HEK293 (cell line): ENCODE measurements around the gene SLMAP.

Source experiments
- CTCF ChIA-PET: fragments of 350-600 bp; formaldehyde crosslinking; extraction: SDS; loops from one replicate; lab custom pipeline; 2021; ENCODE audit warnings: antibody characterized with exemption; lab: Yijun Ruan, JAX
- POLR2A ChIA-PET: fragments of 300-600 bp; formaldehyde crosslinking; extraction: SDS; loops from one replicate; lab custom pipeline; 2020; ENCODE audit warnings: antibody characterized with exemption, inconsistent platforms; lab: Yijun Ruan, JAX
- H3K27ac ChIP-seq: fragments of 200-500 bp; sonication (Bioruptor generic); 2 replicates; pipeline ENCODE4 v1.5.1; 2014; ENCODE audit warnings: low read depth, low read length, control low read depth, inconsistent platforms; ENCODE audit errors: extremely low read depth
- H3K36me3 ChIP-seq, 2 experiments: fragments of 200-500 bp in 1 of 2; sonication (Bioruptor generic) in 1 of 2; 1 replicate in 1 of 2; 2 replicates in 1 of 2; pipeline ENCODE4 v1.5.1; 2014 to 2017; ENCODE audit warnings: inconsistent platforms in 2 of 2, low read length in 2 of 2; ENCODE audit not compliant: control insufficient read depth in 2 of 2, insufficient read depth in 1 of 2
- H3K4me1 ChIP-seq: fragments of 200-500 bp; sonication (Bioruptor generic); 2 replicates; pipeline ENCODE4 v1.5.1; 2014; ENCODE audit warnings: mild to moderate bottlenecking, low read length, inconsistent platforms; ENCODE audit not compliant: control insufficient read depth, insufficient read depth
- H3K4me3 ChIP-seq: 2 replicates; pipeline ENCODE4 v1.5.1; 2011; ENCODE audit warnings: low read depth, mild to moderate bottlenecking, control low read depth, low read length, moderate library complexity
- H3K9me3 ChIP-seq: fragments of 200-500 bp; sonication (Bioruptor generic); 2 replicates; pipeline ENCODE4 v1.5.1; 2014; ENCODE audit warnings: low read depth, low read length, inconsistent platforms; ENCODE audit not compliant: control insufficient read depth, insufficient read depth
- EGR2 ChIP-seq: fragments of 450-650 bp; formaldehyde crosslinking; IDR thresholded peaks from 2 replicates; pipeline ENCODE4 v1.5.1; 2016; ENCODE audit warnings: low read depth, missing biosample characterization, missing genetic modification characterization
- GLI2 ChIP-seq: fragments of 450-650 bp; formaldehyde crosslinking; IDR thresholded peaks from 2 replicates; pipeline ENCODE4; 2017; ENCODE audit warnings: missing biosample characterization, missing genetic modification characterization, low read depth, borderline replicate concordance
- HOXC10 ChIP-seq: sonication (generic); formaldehyde crosslinking; IDR thresholded peaks from 2 replicates; pipeline ENCODE4 v1.8.1; 2023; ENCODE audit warnings: mild to moderate bottlenecking, missing genetic modification reagents
- MEIS1 ChIP-seq: sonication (generic); formaldehyde crosslinking; IDR thresholded peaks from 2 replicates; pipeline ENCODE4 v1.8.1; 2022; ENCODE audit warnings: missing genetic modification reagents, mild to moderate bottlenecking, borderline replicate concordance
- OSR2 ChIP-seq: fragments of 450-650 bp; formaldehyde crosslinking; IDR thresholded peaks from 2 replicates; pipeline ENCODE4 v1.5.1; 2016; ENCODE audit warnings: missing biosample characterization, missing genetic modification characterization
- PBX3 ChIP-seq: sonication (generic); formaldehyde crosslinking; IDR thresholded peaks from 2 replicates; pipeline ENCODE4 v1.8.1; 2022; ENCODE audit warnings: mild to moderate bottlenecking, moderate library complexity, missing genetic modification reagents
- PRDM1 ChIP-seq: fragments of 450-650 bp; formaldehyde crosslinking; IDR thresholded peaks from 2 replicates; pipeline ENCODE4; 2016; ENCODE audit warnings: missing biosample characterization, missing genetic modification characterization
- TRIM28 ChIP-seq: IDR thresholded peaks from 2 replicates; pipeline ENCODE4 v1.6.1; 2011; ENCODE audit warnings: low read length, control low read depth, borderline replicate concordance
- YY2 ChIP-seq: fragments of 450-650 bp; formaldehyde crosslinking; IDR thresholded peaks from 2 replicates; pipeline ENCODE4 v1.5.1; 2016; ENCODE audit warnings: missing biosample characterization, missing genetic modification characterization
- ZBTB7A ChIP-seq: fragments of 450-650 bp; formaldehyde crosslinking; IDR thresholded peaks from 2 replicates; pipeline ENCODE4 v1.5.1; 2016; ENCODE audit warnings: low read depth, missing biosample characterization, missing genetic modification characterization
- ZFP41 ChIP-seq: fragments of 450-650 bp; formaldehyde crosslinking; IDR thresholded peaks from 2 replicates; pipeline ENCODE4 v1.5.1; 2016; ENCODE audit warnings: missing biosample characterization, missing genetic modification characterization, borderline replicate concordance
- ZIC2 ChIP-seq: fragments of 450-650 bp; formaldehyde crosslinking; IDR thresholded peaks from 2 replicates; pipeline ENCODE4 v1.5.1; 2016; ENCODE audit warnings: missing biosample characterization, missing genetic modification characterization
- ZNF157 ChIP-seq: fragments of 450-650 bp; formaldehyde crosslinking; IDR thresholded peaks from 2 replicates; pipeline ENCODE4 v1.5.1; 2016; ENCODE audit warnings: missing biosample characterization, missing genetic modification characterization
- ZNF16 ChIP-seq: fragments of 450-650 bp; formaldehyde crosslinking; IDR thresholded peaks from 2 replicates; pipeline ENCODE4 v1.5.1; 2016; ENCODE audit warnings: low read depth, missing biosample characterization, missing genetic modification characterization
- ZNF174 ChIP-seq: fragments of 450-650 bp; formaldehyde crosslinking; IDR thresholded peaks from 2 replicates; pipeline ENCODE4 v1.5.0; 2017; ENCODE audit warnings: missing biosample characterization, mild to moderate bottlenecking, missing genetic modification characterization
- ZNF2 ChIP-seq: fragments of 450-650 bp; formaldehyde crosslinking; IDR thresholded peaks from 2 replicates; pipeline ENCODE4 v1.5.1; 2016; ENCODE audit warnings: missing biosample characterization, missing genetic modification characterization
- ZNF211 ChIP-seq: fragments of 450-650 bp; formaldehyde crosslinking; IDR thresholded peaks from 2 replicates; pipeline ENCODE4 v1.5.1; 2016; ENCODE audit warnings: low read depth, missing biosample characterization, missing genetic modification characterization
- ZNF214 ChIP-seq: fragments of 450-650 bp; formaldehyde crosslinking; IDR thresholded peaks from 2 replicates; pipeline ENCODE4 v1.5.1; 2017; ENCODE audit warnings: missing biosample characterization, mild to moderate bottlenecking, missing genetic modification characterization, borderline replicate concordance
- ZNF223 ChIP-seq: fragments of 450-650 bp; formaldehyde crosslinking; IDR thresholded peaks from 2 replicates; pipeline ENCODE4 v1.5.1; 2016; ENCODE audit warnings: missing biosample characterization, missing genetic modification characterization
- ZNF239 ChIP-seq: fragments of 450-650 bp; formaldehyde crosslinking; IDR thresholded peaks from 2 replicates; pipeline ENCODE4 v1.5.1; 2016; ENCODE audit warnings: missing biosample characterization, missing genetic modification characterization
- ZNF248 ChIP-seq: fragments of 450-650 bp; formaldehyde crosslinking; IDR thresholded peaks from 2 replicates; pipeline ENCODE4 v1.5.1; 2017; ENCODE audit warnings: missing biosample characterization, missing genetic modification characterization
- ZNF362 ChIP-seq: fragments of 450-650 bp; formaldehyde crosslinking; IDR thresholded peaks from 2 replicates; pipeline ENCODE4 v1.5.1; 2016; ENCODE audit warnings: missing biosample characterization, missing genetic modification characterization
- ZNF423 ChIP-seq: fragments of 450-650 bp; formaldehyde crosslinking; IDR thresholded peaks from 2 replicates; pipeline ENCODE4 v1.5.1; 2016; ENCODE audit warnings: missing biosample characterization, missing genetic modification characterization
- ZNF610 ChIP-seq: fragments of 450-650 bp; formaldehyde crosslinking; IDR thresholded peaks from 2 replicates; pipeline ENCODE4 v1.5.1; 2016; ENCODE audit warnings: missing biosample characterization, missing genetic modification characterization, borderline replicate concordance
- ZNF621 ChIP-seq: fragments of 450-650 bp; formaldehyde crosslinking; IDR thresholded peaks from 2 replicates; pipeline ENCODE4 v1.5.1; 2017; ENCODE audit warnings: missing biosample characterization, missing genetic modification characterization
- ZNF624 ChIP-seq: fragments of 450-650 bp; formaldehyde crosslinking; IDR thresholded peaks from 2 replicates; pipeline ENCODE4 v1.5.1; 2017; ENCODE audit warnings: missing biosample characterization, missing genetic modification characterization
- ZNF670 ChIP-seq: fragments of 450-650 bp; formaldehyde crosslinking; IDR thresholded peaks from 2 replicates; pipeline ENCODE4 v1.5.1; 2016; ENCODE audit warnings: missing biosample characterization, missing genetic modification characterization, low read depth
- ZNF768 ChIP-seq: fragments of 450-650 bp; formaldehyde crosslinking; IDR thresholded peaks from 2 replicates; pipeline ENCODE4 v1.5.1; 2018; ENCODE audit warnings: missing biosample characterization, mild to moderate bottlenecking, missing genetic modification characterization
- ZNF843 ChIP-seq: fragments of 450-650 bp; formaldehyde crosslinking; IDR thresholded peaks from 2 replicates; pipeline ENCODE4 v1.5.1; 2016; ENCODE audit warnings: missing biosample characterization, missing genetic modification characterization
- ZSCAN18 ChIP-seq: fragments of 450-650 bp; formaldehyde crosslinking; IDR thresholded peaks from 2 replicates; pipeline ENCODE4 v1.5.1; 2016; ENCODE audit warnings: missing biosample characterization, missing genetic modification characterization

SLMAP gene

GRCh38 chr3:57718118-57718517 is 38.0 kb upstream of the SLMAP start:
- CTCF ChIA-PET: no interaction called here
- no peak overlapping the region for H3K27ac ChIP-seq
- H3K9me3 ChIP-seq: no peaks in the 10 kb centered on the region
- no peak overlapping the region for H3K4me3 ChIP-seq
- no peaks in the 10 kb centered on the region for H3K36me3 ChIP-seq
- POLR2A ChIA-PET: no interaction called here
- no peak for TF ChIP-seq ZNF214 (tag by site-specific recombination)
- no peak for TF ChIP-seq ZNF16 (tag by site-specific recombination)
- no peak for TF ChIP-seq ZNF174 (tag by site-specific recombination)
- TF ChIP-seq ZFP41: no peak
- no peak for TF ChIP-seq PRDM1 (tag by site-specific recombination)
- TF ChIP-seq HOXC10 (CRISPR knock-in tag): no peak
- TF ChIP-seq ZNF423 (tag by site-specific recombination): no peak
- no peak for TF ChIP-seq ZBTB7A (tag by site-specific recombination)
- no peak for TF ChIP-seq ZNF248
- no peak for TF ChIP-seq ZIC2 (tag by site-specific recombination)
- no peak for TF ChIP-seq GLI2
- TF ChIP-seq ZNF362 (tag by site-specific recombination): no peak
- no peaks in the 10 kb centered on the region for H3K4me1 ChIP-seq

- H3K27ac ChIP-seq: no peak overlapping the region
- ChIA-PET POLR2A (no interaction called here), CTCF (no interaction called here)
- no peaks in the 10 kb centered on the region for H3K36me3 ChIP-seq
- H3K4me3 ChIP-seq: no peak overlapping the region
- H3K4me1 ChIP-seq: no peaks in the 10 kb centered on the region
- TF ChIP-seq ZNF670 (tag by site-specific recombination): no peak
- TF ChIP-seq ZSCAN18 (tag by site-specific recombination): no peak
- TF ChIP-seq ZNF157: no peak
- TF ChIP-seq ZNF2 (tag by site-specific recombination): no peak
- no peak for TF ChIP-seq EGR2 (tag by site-specific recombination)
- no peak for TF ChIP-seq PRDM1 (tag by site-specific recombination)
- no peak for TF ChIP-seq PBX3 (CRISPR knock-in tag)
- no peak for TF ChIP-seq OSR2 (tag by site-specific recombination)
- no peak for TF ChIP-seq ZFP41
- no peak for TF ChIP-seq ZNF624 (tag by site-specific recombination)
- TF ChIP-seq TRIM28: no peak
- no peak for TF ChIP-seq YY2 (tag by site-specific recombination)
- no peak for TF ChIP-seq ZNF211 (tag by site-specific recombination)
- no peak for TF ChIP-seq ZNF843 (tag by site-specific recombination)
- no peak for TF ChIP-seq ZNF768 (tag by site-specific recombination)
- TF ChIP-seq ZNF239 (tag by site-specific recombination): no peak
- no peak for TF ChIP-seq ZNF610 (tag by site-specific recombination)
- TF ChIP-seq ZNF621 (tag by site-specific recombination): no peak
- TF ChIP-seq MEIS1 (CRISPR knock-in tag): no peak
- TF ChIP-seq ZNF223 (tag by site-specific recombination): no peak
- H3K9me3 ChIP-seq: no peaks in the 10 kb centered on the region
These were observed 29.7 kb upstream of the SLMAP start for GRCh38 chr3:57726397-57726796.
